Stimulated activated CD4-positive, alpha-beta T cell treated with anti-CD3 and anti-CD28 coated beads, Interleukin-2, amount 100 ng/mL, for 24 hours (primary cell): ENCODE results near the gene HOXA13.
A peak's percentile ranks its signal among the peaks of the same experiment; 100 is the strongest.

Source experiments
- DNase-seq, 2 donors: peaks; one replicate each; pipeline ENCODE4 v3.0.0-alpha.2; 2020

The HOXA13 gene

DNA sequence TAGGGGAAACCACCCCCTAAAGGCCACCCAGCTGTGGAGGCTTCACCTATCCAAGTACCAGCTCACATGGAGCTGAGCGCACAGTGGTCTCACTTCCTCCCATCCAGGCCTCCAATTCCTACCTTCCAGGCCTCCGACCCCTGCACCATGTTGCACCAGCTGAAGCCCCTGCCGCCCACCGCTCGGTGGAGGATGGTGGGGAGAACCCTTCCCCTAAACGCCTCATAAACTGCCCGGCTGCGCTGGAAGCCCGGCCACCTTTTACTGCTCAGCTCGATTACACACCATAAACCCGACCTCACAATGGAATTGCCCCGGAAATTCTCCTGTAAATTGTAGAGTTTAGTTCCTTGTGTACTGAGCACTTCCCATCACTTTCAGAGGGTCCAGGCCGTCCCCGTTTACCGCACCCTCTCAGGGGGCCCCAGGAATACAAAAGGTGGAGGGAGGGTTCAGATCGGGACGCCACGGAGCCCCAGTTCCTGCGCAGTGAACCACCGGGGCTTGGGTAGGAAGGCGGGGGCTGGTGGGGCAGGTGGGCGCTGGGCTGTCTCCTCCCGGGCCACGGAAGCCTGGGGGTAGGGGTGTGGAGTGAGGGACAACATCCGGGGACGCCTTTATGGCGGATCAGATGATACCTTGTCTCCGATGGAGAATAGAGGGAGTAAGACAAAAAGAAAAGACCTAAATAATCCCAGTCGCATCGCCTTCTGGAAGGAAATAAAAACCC, 42.0 kb downstream of the HOXA13 start:
- no peak for DNase-seq

DNA sequence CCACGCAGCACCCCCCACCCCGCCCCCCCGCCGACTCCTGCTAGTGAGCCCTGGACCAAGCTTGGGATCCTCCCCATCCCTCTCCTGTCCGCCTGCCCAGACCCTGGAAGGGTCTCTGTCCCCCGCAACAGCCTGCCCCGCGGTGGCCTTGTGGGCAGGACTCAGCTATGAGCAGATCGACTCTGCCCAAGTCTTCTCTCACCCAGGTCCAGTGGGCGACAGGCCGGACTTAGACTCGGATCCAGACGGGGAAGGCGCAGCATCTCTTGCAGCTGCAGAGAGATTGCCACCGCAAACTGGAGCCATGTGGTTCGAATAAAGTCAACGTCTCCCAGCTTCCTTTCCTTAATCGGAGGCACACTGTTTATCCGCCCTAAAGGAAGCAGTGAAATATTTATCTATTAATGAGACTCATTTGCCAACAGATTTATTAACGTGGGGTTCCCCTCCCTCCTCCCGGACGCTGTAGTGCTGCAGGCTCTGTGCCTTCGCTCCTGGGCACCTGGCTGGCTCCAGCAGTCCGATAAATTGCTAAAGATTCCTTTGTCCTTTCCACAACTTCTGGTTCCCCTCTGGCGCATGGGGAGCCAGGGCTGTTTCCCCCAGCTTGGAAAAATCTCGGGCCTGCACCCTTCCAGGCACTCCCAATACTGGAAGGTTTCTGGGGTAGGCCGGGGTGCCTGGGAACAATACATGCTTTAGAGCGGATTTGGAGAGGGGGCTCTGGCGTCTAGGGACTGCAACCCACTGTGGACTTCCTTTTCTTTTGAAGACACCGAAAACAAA, 42.8 kb downstream of the HOXA13 start:
- DNase-seq, result no peak

DNA sequence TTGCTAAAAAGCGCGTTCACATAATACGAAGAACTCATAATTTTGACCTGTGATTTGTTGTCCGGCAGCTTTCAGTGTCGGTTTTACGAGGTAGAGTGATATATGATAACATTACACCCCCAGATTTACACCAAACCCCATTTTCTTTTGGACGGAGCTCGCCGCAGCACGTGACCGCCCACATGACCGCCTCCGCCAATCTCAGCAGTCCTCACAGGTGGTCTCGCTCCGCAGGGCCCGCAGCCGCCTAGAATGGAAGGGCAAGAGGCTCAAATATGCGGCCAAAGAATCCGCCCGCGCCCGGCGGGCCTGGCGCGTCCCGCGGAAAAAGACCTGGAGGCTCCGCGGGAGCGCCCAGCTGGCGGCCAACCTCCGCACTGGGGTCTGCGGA, 43.4 kb downstream of the HOXA13 start, which contains the start of gene HOXA7:
Gene HOXA7 (minus strand): TSS at position 168 of the 391 bp plus-strand sequence. CDS start 130 bp downstream, at position 38.
- no peak for DNase-seq

DNA sequence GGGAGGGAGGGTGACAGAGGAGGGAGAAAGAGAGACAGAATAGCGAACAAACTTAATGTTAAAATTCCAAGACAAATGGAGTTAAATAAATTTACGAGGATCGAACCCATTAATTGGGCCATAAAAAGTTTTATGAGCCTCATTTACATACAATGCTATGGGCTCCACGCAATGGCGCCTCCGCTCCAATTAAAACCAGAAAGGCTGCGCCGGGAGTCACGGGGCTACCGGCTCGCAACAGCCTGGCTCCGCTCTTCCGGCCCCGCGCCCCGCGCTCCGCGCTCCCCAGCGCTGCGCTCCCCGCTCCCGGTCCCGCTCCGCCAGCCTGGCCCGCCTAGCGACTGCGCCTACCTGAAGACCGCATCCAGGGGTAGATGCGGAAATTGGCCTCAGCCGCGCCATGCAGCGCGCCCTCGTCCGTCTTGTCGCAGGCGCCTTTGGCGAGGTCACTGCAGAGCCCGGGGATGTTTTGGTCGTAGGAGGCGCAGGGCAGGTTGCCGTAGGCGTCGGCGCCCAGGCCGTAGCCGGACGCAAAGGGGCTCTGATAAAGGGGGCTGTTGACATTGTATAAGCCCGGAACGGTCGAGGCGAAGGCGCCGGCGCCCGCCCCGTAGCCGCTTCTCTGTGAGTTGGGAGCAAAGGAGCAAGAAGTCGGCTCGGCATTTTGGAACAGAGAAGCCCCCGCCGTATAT, 43.9 kb downstream of the HOXA13 start:
- no peak for DNase-seq

DNA sequence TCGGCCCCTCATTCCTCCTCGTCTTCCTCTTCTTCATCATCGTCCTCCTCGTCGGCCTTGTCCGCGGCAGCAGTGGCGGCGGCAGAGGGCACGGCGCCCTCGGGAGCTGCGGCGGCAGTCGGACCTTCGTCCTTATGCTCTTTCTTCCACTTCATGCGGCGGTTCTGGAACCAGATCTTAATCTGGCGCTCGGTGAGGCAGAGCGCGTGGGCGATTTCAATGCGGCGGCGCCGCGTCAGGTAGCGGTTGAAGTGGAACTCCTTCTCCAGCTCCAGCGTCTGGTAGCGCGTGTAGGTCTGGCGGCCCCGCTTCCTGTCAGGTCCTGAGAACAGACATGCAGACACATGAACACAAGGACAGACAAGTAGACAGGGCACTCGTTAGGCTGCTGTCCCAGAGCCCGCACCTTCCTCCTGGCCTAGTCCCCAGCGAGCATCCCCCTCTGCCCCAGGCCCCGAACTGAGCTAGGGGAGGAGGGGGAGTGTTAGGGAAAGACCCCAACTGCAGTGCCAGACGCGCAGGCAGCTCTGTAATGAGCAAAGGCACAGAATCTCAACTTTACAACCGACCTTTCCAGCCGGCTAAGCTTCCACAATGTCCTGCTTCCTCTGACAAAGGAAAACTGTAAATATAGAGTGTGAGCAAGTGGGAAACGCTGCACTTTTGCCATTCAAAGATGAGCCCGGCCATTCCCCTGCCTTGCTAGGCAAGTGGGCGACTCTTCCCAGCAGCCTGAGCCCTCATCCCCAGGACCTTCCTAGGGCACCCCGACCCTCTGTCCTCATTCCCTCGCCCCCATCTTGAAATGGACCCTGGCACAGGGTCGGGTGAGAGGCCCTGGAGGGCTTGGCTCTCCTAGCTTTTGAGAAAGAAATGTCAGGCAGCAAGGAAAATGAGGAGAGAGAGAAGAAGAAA, 44.7 kb downstream of the HOXA13 start:
- peak in 1 of 2 donors; percentile 61 for DNase-seq

DNA sequence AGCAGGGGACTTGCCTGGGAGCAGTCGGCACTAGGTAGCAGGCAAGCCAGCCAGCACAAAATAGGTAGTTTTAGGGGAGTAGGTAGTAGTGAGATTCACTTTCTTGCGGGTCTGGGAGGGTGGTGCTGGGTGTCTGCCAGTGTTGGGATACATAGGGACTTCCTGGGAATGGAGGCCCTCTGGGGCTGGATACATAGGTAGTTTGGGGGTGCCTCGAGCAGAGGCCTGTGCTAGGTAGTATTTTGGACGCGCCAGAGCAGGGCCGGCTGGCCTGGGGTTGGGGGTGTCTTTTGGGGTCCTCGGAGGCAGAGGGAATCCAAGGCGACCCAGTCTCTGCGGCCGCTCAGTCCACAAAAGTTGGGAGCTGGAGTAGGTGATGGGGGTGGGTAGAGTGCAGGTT, 45.5 kb downstream of the HOXA13 start:
- no peak for DNase-seq

DNA sequence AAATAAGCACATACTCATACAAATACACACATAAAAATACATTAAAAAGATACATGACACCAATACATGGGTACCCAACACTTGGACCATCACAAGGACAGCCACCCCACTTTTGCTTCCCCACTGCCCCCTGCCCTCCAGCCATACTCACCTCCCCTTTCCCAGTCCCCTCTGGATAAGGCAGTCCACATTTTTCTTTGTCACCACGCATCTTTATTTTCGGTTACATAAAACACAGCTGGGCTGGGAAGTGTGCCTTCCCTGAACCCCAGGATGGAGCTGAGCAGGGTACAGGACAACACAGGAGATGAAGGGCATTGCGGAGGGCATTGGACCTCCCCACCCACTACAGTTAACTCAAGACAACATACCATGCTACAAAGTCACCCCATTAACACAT, 46.4 kb downstream of the HOXA13 start:
- no peak for DNase-seq

DNA sequence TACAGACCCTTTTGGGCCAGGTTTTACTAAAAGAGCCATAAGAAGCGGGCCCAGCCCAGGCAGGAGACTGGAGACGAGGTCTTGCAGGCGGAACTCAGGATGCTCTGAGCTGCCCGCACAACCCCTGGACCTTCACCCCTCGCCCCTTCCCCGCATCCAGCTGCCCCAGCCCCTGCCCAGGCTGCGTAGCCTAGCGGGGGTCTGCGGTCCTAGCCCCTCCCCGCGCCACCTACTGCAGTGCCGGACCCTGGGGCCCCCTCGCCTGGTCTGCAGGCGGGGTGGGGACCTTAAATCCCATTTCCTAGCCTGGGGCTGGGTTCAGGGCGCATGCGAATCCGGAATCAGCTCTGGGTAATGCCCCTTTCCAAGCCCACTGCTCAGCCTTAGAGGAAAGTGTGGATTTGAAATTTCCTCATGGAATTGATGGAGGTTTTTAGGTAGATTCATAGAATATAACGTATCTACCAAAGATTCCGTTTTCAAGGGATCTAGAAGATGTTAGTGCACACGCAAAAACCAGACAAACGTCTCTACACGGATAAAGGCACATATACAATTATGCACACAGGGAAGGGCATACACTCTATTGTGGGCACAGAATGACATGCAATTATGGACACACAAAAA, 47.0 kb downstream of the HOXA13 start:
- no peak for DNase-seq

DNA sequence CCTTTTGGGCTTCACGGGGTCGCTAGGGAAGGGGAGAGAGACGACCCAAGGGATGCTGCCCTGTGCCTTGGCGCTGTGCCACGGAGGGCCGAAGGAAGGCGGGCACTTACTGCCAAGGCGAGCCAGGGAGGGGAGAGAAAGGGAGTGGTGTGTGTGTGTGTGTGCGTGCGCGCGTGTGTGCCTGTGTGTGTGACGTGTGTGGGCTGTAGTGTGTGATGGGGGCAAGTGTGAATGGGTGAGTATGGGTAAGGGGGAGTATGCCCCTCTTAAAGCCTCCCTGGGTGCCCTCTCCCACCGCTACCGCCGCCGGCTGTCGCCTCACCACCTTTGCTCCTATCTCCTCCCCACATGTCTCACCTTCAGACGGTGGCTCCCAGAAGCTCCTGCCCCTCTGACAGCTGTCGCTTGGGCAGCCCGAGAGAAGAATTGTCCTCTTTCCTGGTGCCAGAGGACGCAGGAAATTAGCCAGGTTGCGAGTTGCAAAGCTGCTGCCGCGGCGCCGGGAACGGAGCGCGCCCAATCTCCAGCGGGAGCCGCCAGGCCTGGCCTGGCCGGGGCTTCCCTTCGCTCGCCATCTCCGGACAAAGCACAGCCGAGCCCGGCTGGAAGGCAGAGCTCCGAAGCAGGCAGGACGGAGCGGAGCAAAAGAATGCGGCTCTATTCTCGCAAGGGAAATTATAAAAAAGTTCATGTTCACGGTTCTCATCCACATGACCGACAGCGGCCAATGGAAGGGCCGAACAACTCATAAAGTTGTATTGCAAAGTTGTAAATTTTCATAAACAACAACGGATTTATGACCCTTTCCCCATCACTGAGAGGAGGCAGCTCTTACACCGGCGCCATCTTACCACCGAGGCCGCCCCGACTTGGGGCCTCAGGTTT, 47.7 kb downstream of the HOXA13 start, which contains the start of gene HOXA3:
Gene HOXA3 (minus strand): TSS at position 653 of the 885 bp plus-strand sequence. CDS start 41,943 bp downstream, outside the sequence.
- no peak for DNase-seq

DNA sequence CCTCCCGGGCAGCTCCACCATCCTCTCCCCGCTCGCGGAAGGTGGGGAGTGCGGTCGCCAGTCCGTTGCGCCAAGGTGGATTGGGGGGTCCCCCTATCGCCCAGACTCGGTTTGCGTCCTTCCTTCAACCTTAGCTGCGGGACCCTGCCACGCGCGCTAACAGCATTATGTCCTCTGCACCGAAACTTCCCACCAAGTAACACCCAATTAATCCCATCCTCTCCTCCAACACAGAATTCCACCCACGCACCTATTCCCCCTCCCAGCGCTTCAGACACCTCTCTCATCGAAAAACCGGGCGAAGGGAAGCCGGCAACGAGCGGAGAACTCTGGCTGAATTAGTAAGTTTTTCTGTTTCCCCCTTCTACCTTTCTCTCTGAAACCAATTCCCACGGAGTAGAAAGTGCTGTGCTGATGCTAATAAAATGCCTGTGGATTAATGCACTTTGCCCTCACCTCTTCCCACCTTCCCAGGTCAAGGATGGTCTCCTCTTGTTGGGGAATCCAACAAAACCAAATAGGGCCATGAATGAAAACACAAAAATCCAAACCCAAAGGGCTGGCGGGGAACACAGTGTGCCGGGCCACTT, 48.5 kb downstream of the HOXA13 start:
- no peak for DNase-seq

DNA sequence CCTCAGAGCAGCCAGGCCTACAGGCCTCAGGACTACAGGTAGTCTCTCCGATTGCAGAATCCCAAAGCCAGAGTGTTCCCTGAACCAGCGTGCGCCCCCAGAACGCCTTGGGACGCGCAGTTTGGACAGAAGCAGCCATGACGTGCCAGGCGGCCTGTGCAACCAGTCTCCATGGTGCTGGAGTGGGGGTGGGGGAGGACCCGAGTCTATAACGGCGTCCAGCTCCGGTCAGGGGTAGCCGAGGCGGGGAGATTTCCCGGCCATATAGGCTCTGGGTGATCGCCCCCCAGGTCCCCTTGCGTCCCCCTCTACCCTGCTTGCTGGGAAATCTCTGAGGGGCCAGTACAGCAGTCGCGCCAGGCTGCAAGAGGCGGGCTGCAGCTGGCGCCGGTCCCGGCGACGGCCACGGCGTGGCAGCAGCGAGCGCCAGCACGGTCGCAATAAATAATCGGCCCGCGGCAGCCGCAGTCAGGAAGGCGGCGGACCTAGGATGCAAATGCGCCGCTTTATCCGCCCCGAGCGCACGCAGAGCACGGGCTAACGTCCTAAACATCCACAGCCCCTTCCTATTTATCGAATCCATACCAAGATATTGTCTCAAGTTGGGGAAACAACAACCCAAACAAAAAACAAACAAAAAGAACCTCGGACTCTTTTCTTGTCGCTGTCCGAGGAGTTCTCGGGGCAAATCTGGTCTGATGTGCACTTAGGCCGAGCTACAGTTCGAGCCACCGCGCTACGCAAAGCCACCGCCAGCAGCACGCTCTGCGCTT, 49.1 kb downstream of the HOXA13 start:
- peak; percentile 68 to 75 for DNase-seq

DNA sequence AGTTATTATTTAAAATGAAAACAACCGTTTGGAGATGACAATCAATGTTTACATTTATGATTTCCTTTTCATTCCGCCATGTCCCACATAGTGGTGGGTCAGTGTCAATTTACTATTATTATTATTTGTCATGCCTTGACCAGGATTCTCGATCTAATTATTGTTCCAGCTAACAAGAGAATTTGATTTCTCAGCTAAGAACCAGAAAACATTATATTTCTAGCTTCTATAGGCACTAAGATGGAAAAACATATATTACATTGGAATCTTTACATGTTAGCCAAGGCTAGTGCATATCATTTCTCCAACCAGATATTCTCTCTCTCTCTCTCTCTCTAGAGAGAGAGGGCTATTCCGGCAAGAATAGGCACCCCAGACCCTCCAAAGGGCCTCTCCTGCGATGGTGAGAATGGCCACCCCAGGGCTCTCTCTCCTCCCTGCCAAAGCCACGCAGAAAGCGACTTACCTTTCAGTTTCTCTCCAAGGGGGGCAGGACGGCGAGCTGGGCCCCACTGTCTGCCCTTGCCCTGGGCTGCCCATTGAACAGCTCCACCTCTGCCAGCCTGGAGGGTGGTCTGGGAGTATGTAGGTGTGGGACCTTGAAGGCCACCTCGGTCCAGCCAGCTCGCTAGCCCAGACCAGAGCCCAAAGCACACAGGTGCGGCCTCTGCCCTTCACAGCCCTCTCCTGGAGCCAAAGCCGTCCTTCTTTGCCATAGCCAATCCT, 49.9 kb downstream of the HOXA13 start:
- no peak for DNase-seq

DNA sequence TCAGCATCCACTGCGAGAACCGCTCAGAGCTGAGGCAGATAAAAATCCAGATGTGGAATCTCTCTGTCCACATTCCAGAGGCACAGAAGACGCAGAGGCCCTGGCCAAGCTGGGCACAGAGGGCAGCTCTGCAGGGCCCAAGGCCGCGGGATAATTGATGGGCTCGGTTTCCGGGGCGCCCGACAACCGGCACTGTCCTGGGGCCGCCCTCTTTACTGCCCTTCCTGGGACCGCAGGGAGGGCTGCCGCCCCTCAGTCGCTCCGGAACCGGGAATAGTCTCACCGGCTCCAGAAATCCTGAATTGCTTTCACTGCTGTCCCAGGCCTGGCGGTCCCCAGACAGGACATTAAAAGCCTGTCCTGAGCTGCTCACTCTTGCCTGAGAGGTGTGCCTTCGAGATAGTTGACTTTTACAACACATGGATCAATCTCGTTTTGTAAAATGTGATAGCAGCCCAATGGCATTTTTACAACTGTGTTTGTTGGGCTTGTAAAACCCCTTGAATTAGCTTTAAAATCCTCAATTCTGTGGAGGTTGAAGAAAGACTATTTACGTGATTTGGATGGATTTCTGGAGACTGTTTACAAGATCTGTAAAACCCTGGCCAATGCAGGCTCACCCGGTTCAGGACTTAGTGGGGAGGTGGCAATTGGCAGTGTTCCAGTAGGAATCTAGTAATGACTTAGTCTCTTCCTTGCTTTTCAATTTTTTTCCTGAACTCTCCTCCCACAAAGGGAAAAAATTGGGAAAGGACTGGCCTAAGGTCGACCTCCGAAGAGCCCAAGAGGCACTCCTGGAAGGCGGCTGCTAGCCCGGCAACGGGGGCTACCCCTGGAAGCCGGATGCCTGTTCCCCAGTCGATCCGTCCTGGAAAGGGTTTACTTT, 50.9 kb downstream of the HOXA13 start:
- DNase-seq, result no peak

DNA sequence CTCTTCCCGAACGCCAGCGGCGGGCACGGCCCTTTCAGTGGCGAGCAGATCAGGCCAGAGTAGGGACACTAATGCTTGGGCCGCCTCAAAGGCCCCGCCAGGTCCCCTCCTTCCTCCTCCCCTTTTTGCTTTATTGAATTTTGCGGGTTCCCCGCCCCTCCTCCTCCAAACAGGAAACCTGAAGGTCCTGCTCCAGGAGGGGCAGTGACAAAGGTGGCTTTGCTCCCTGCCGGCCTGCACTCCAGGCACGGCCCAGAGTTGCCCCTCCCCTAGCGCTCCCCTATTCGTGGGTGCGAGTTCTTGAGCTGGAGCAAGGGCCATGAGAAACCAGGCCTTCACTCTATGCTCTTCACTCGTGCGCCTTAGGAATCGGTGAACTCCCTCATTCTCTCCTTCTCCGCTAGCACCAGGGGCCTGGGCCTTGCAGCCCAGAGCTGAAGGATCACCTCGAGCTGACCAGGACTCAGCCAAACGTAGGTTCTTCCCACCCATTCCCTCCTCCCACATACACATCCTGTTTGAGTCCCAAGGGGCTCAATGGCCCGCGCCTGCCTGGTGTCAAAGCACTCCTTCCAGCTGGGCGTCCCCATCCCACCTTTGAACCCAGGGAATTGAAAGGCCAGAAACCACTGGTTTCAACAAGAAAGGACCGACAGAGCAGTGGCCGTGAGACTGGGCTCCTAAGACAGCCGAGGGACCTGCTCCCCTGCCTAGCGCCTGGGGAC, 51.7 kb downstream of the HOXA13 start:
- no peak for DNase-seq

DNA sequence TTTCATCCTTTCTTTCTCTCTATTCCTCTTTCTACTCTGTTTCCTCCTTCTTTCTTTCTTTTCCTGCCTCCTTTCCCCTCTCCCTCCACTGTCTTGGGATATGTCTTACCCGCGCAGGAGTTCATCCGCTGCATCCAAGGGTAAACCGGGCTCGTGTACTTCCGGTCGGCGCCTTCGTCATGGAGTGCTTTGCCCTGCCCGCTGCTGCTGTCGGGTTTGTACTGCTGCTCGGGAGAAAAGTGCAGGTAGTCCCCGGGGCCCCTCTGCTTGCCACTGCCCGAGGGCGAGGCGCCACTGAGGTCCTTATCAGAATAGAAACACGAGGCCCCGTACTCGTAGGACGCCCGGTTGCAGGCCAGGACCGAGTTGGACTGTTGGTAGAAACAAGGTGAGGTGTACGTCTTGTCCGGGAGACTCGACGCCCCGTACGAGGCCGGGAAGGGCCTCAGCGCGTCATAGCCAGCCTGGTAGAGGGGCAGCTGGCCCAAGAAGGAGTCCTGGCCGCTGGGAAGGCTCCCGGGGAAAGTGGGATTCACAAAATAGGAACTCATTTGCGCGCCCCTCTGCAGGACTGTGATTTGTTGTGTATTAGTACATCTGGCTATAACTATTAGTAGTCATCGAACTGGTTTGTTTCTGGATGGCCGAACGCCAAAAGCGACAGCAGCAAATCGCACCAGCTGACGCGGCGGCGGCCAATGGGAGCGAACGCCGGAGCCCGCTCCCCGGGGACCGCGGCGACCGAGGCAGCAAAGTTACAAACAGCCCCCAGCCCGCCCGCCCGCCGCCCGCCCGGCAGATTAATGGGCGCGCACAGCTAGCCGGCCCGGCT, 52.5 kb downstream of the HOXA13 start, which contains the start of gene HOXA6:
Gene HOXA6 (minus strand): TSS at position 576 of the 832 bp plus-strand sequence. CDS start 25 bp downstream, at position 551.
- no peak for DNase-seq
